Right renal cortex interstitium (tissue), 3 donors: ENCODE results near the gene GPR25. TPM values are rescaled to one million over a fixed set of nuclear protein-coding genes. Genes with fewer than 3 reads are reported as not detected.
A peak's percentile ranks its signal among the peaks of the same experiment; 100 is the strongest.

ENCODE experiments used
- DNase-seq, 3 donors: peaks; one replicate each; pipeline ENCODE4 v3.0.0-alpha.2; 2013; ENCODE audit warnings: low read depth in 3 of 3, low spot score in 2 of 3
- polyA plus RNA-seq, 3 donors: library from polyadenylated mRNA; unstranded; fragments of 120-200 nt; gene quantifications; one replicate each; pipeline ENCODE4 v1.2.1, GENCODE V29; 2013; ENCODE audit not compliant: insufficient read length in 3 of 3

Gene GPR25
- not detected for polyA plus RNA-seq

GRCh38 chr1:200872446-200873115 lies at the start of gene GPR25:
Gene GPR25, plus strand, starts transcription at chr1:200872981. Its CDS starts 57 bp downstream, at chr1:200873038.
- DNase-seq = no peak

DNA sequence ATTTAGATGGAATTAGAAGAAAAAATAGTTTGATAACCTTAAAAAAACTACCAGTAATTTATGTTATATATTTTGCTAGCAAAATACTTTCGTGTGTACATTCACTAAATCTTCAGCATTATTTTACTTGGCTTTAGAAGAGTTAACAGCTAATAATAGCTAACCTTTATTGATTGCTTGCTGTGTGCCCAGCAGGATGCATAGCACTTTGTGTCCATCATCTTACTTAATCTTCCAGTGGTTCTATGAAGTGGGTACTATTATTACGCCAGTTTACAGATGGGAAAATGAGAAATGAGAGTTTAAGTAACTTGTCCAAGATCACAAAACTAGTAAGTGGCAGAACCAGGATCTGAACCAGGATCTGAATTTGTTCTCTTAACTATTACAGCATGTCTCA lies 41.7 kb upstream of the GPR25 start:
- no peak for DNase-seq

DNA sequence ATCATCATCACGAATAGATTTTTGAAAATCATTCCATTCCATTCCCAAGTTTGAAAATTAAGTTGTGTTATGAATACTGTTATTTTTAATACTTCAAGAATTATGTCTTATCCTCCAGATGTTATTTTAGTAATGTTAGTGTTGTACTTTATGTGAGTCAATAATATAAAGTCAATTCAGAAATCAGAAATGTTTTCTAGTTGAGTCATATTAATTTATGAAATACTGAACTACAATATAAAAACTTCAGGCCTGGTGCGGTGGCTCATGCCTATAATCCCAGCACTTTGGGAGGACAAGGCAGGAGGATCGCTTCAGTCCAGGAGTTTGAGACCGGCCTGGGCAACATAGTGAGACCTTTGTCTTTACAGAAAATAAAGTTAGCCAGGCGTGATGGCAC lies 38.4 kb upstream of the GPR25 start:
- no peak for DNase-seq

- DNase-seq = no peak
These were observed 36.6 kb upstream of the GPR25 start for GRCh38 chr1:200836213-200836612.

DNA sequence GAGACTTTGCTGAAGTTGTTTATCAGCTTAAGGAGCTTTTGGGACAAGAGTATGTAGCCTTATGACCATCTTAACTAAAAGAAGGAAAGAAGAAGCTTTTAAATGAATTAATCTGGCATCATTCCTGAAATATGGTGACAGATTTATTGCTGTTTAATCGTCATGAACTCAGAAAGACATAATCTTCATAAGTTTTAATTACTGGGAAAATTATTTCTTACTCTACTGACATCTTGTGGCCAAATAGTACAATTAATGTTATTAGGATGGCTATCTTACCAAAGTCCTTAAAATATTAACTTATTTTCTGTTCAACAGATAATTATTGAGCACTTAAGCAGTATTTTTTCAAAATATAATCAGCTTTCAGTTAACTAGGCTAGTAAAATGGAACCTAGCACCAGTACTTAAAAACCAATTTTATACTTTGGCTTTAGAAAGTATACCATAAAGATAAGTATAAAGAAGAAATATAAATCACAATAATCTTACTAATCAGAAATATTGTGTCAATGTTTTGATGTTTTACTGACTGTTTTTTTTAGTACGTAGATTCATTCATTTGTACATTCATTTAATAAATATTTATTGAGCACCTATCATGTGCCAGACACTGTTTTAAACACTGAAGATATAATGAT lies 34.7 kb upstream of the GPR25 start:
- DNase-seq = peak; percentile 21 to 33 (median 31)

GRCh38 chr1:200838676-200839445 lies 33.9 kb upstream of the GPR25 start:
- no peak for DNase-seq

DNA sequence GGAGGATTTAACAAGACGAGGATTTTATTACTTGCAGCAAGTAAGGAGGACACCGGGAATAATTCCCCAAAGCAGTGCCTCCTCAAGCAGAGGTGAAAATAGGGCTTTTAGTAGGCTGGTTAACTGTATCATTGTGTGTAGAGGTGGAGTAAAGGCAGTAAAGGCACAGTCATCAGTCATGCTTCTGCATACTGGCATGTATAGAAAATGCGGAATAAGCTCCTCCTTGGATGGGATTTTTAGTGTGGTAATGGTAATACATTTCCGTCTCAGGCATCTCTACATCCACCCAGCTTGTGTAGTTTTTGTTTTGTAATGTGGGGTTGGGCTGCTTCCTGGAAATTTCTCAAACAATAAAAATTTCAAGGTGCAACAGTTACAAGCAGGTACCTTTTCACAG lies 27.4 kb upstream of the GPR25 start:
- DNase-seq = no peak

GRCh38 chr1:200846398-200846797 lies 26.4 kb upstream of the GPR25 start:
- DNase-seq = no peak

DNA sequence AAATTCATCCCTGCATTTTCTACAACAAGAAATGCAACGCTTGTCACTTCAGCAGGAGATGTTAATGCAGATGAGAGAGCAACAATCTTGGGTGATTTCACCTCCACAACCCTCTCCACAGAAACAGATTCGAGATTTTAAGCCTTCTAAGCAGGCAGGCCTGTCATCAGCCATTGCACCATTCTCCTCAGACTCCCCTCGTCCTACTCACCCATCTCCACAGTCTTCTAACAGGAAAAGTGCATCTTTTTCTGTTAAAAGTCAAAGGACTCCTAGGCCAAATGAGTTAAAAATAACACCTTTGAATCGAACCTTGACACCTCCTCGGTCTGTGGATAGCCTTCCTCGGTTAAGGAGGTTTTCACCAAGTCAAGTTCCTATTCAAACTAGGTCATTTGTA lies 23.4 kb upstream of the GPR25 start:
- DNase-seq = no peak

- DNase-seq = no peak
These were observed 22.2 kb upstream of the GPR25 start for GRCh38 chr1:200850554-200850953.

- DNase-seq = no peak
These were observed 15.9 kb upstream of the GPR25 start for GRCh38 chr1:200856716-200857357.

DNA sequence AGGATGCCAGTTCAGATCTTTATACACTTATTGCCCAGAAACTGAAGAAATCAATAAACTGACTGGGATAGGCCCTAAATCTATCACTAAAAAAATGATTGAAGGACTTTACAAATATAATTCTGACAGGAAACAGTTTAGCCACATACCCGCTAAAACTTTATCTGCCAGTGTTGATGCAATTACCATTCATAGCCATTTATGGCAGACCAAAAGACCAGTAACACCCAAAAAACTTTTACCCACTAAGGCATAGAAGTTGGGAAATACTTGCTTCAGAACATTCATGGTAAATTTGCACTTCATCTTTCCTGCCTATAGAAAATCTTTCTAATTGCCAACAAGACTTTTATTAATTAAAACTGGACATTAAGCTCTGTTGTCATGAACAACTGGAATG lies 15.0 kb upstream of the GPR25 start:
- no peak for DNase-seq

DNA sequence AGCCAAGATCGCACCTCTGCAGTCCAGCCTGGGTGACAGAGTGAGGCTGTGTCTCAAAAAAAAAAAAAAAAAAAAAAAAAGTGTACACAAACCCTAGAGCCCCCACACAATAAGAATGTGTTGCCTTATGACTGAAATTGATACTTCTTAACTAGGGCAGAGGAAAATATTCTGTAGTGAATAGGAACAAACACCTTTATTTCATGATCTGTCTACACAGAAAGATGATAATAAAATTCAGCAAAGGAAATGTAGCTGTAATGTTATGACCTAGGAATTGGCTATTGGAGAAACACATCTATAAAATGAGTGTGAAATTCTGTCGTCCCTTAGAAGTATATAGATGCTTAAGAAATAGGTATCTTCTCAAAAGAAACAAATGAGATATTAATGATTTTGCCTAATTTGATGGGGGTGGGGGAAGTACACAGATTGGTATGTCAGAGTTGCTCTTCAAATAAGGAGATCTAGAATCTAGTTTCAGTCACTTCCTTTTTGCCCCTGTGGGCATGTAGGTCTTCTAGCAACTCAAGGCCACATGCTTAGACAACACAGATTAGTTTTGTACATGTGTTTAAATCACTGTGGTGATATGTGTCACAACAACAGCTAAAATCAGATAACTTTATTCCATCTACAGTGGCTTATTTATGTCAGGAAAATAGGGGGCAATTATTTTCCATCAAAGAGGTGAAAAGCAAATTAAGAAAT lies 10.7 kb upstream of the GPR25 start:
- no peak for DNase-seq

DNA sequence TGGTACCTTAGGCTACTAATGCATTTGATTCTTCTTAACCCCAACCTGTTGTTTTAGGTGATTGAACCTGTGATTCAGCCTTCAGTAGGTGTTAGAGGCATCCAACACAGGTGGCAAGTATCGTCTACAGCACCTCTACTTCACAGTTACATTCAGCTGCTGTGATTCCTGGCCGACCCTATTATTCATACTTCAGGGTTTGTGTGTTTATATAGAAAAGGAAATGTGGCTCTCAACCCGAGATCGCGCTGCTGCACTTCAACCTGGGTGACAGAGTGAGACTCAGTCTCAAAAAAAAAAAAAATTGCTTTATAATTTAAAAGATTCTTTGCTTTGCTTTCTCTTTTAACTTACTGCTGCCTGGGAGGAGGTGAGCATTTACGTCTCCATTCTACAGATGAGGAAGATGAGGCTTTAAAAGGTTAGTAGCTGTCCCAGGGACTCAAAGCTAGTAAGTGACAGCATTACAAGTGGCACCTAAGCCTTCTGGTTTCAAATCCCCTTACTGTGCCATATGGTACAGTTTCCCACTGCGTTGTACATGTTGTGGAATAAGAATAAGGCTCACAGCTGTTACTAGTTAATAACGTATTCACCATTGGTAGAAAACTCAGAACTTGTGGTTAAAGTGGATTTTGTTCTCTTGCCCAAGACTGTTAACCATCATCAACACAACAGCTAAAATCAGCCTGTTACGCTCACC lies 9.9 kb upstream of the GPR25 start:
- DNase-seq = no peak

DNA sequence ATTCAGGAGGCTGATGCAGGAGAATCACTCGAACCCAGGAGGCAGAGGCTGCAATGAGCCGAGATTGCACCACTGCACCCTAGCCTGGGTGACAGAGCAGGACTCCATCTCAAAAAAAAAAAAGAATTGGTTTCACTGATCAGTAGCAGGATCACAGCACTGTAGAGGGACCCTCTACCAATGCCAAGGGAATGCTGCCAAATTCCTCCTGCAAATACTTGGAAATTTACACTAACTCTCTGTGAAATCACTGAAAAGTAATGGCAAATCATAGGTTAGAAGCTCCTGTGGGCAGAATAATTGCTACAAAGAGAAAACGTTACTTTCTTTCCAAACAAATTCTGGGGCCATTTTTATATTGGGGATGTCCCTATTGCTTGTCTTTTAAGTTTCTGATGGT lies 6.7 kb upstream of the GPR25 start:
- DNase-seq = no peak

DNA sequence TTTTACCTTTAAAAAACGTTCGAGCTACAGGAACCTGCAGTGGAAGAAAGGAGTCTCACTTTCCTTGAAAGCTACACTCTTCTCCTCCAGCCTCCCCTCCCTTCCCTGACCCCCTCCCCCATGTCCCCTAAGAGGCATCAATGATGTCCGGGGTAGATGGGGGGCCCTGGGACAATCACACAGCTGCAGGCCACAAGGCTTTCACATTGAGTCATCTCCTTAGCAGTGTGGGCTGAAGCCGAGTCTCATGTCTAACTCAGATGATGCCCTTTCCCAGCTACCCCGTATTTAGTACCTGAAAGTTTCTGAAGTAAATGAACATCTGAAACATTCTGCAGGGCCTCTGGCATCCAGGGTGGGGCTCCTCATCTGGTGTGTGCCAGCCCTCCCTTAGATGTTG lies 6.3 kb upstream of the GPR25 start:
- DNase-seq = no peak

DNA sequence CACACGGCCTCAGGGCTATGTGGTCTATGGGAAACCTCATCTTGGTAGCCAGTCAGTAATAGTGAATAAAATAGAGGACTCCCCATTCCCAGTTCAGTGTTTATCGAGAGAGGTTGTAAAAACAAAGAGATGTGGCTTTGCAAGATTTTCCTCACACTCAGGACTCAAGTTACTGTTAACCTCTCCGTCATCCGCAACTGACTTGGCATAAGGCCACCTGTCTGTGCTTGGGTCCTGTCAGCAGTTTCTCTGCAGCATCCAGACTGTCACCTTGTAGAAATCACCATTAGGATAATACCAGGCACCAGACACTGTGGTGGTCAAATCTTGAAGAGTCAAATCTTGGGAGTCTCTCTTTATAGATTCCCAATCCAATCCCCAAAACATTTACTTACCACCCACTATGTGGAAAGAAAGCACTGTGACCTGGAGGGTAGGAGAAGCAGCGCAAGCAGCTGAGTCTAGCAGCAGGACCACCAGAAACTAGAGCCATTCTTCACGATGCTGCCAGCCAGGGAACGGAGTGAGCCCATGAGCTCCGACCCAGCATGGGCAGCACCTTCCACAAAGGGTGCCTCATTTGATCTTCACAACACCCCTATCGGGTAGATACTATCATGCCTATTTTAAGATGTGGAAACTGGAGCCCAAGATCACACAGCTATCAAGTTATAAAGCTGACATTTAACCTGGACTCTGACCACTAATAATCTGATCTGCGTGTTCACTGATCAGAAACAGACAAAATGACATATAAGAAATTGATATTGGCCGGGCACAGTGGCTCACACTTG lies 5.6 kb upstream of the GPR25 start:
- DNase-seq = no peak

GRCh38 chr1:200869376-200869752 lies 3.4 kb upstream of the GPR25 start:
- DNase-seq = no peak

- no peak for DNase-seq
These were observed 2.9 kb upstream of the GPR25 start for GRCh38 chr1:200869753-200870391.
